ENCODE measurements around the gene DLG2. TPM values are rescaled to one million over a fixed set of nuclear protein-coding genes. Genes with fewer than 3 reads are reported as not detected.

Gene DLG2
- total and polyA plus RNA-seq, 2 of the 8 experiments (the other 6 are each of a cell fraction or from before 2014, with no cell fraction given), result 1.7 to 14.3 TPM

DNA sequence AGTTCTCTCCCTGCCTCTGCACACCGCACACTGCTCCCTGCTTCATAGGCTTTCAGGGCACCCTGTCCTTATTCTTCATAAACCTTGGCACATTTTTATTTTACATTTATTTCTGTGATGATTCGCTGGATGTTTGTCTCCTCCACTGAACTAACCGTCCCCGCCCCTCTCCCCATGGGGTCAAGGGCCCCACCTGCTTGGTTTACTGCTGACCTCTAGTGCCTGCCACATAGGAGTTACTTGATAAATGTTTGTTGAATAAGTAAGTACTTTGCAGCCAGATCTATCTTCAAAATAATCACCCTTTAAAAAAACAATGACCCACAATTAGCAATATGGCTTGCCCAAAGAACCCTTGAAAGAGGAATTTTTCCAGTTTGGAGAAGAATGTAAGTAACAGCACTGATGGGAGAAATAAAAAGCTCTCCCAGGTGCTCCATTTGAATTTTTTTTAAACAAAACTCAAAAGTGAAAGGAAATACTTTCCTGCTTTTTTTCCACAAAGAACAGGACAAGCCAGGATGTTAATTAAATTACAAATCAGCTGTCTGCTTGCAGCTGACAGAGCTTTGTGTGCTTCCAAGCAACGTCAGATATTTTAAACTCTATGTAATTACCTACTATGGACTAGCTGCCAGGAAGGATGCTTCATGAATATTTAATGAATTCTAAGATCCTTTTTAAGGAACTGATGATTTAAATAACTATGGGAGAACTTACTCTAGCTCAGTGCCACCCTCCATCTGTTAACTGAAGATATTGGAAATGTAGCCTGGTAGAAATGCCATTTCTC lies 1083.6 kb downstream of the DLG2 start (continued):
- TF ChIP-seq TAF1 (IDR thresholded peaks at IDR 0.05; ENCODE audit: low read depth, low read length) (no peak), ASH2L (IDR thresholded peaks at IDR 0.05; ENCODE audit: low read length) (peak; percentile 32), BCL11A (IDR thresholded peaks at IDR 0.05; ENCODE audit: low read depth in 2 of 2, low read length in 2 of 2) (no peak), SUZ12 (IDR thresholded peaks at IDR 0.05; ENCODE audit: low read length) (no peak), BRCA1 (IDR thresholded peaks at IDR 0.05; ENCODE audit: low read depth, low read length) (no peak)
- TF ChIP-seq, protein P1, sequence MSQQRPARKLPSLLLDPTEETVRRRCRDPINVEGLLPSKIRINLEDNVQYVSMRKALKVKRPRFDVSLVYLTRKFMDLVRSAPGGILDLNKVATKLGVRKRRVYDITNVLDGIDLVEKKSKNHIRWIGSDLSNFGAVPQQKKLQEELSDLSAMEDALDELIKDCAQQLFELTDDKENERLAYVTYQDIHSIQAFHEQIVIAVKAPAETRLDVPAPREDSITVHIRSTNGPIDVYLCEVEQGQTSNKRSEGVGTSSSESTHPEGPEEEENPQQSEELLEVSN (IDR thresholded peaks at IDR 0.05), result no peak
- TF ChIP-seq, protein P2, sequence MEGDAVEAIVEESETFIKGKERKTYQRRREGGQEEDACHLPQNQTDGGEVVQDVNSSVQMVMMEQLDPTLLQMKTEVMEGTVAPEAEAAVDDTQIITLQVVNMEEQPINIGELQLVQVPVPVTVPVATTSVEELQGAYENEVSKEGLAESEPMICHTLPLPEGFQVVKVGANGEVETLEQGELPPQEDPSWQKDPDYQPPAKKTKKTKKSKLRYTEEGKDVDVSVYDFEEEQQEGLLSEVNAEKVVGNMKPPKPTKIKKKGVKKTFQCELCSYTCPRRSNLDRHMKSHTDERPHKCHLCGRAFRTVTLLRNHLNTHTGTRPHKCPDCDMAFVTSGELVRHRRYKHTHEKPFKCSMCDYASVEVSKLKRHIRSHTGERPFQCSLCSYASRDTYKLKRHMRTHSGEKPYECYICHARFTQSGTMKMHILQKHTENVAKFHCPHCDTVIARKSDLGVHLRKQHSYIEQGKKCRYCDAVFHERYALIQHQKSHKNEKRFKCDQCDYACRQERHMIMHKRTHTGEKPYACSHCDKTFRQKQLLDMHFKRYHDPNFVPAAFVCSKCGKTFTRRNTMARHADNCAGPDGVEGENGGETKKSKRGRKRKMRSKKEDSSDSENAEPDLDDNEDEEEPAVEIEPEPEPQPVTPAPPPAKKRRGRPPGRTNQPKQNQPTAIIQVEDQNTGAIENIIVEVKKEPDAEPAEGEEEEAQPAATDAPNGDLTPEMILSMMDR (IDR thresholded peaks at IDR 0.05; ENCODE audit: control extremely low read depth in 1 of 3, insufficient read depth in 1 of 3, low read depth in 1 of 3, low read length in 3 of 3), result peak; percentile 27 to 59 (median 47)
